ENCODE measurements around the gene GRM7. TPM values are rescaled to one million over a fixed set of nuclear protein-coding genes. Genes with fewer than 3 reads are reported as not detected.
A peak's percentile ranks its signal among the peaks of the same experiment; 100 is the strongest.

Gene GRM7
- total and polyA plus RNA-seq, 4 donors: 0.20 to 1.3 (median 0.80) TPM

DNA sequence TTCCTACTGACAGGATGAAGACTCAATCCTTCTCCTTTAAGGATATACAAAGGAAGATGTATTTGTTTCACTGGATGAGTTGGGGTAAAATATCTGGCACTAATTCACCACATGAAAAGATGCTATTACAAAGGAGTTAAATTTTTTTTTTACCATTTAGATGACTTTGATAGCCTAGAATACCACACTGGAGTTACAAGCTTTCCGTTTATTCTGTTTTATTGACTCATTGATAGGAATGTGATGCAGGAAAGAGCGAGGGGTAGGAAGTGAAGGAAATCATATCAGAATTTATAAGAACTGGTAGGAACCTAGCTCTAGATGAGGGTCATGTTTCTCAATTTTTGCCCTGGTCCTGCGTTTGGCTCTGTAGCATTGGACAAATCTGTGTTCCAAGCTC, 427.2 kb downstream of the GRM7 start:
- no peak overlapping the region for H3K27ac ChIP-seq (ENCODE audit: low read depth in 1 of 2, low read length in 1 of 2)
- WGBS, 2 donors: 73 to 92% methylated on average over 3 of the region's 3 CpGs
- TF ChIP-seq, protein P1, sequence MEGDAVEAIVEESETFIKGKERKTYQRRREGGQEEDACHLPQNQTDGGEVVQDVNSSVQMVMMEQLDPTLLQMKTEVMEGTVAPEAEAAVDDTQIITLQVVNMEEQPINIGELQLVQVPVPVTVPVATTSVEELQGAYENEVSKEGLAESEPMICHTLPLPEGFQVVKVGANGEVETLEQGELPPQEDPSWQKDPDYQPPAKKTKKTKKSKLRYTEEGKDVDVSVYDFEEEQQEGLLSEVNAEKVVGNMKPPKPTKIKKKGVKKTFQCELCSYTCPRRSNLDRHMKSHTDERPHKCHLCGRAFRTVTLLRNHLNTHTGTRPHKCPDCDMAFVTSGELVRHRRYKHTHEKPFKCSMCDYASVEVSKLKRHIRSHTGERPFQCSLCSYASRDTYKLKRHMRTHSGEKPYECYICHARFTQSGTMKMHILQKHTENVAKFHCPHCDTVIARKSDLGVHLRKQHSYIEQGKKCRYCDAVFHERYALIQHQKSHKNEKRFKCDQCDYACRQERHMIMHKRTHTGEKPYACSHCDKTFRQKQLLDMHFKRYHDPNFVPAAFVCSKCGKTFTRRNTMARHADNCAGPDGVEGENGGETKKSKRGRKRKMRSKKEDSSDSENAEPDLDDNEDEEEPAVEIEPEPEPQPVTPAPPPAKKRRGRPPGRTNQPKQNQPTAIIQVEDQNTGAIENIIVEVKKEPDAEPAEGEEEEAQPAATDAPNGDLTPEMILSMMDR (IDR thresholded peaks at IDR 0.05; ENCODE audit: control extremely low read depth, extremely low read depth): no peak
- peaks cover 0 to 10% (median 0%) of the 10 kb centered on the region in 5 donors for H3K4me1 ChIP-seq (ENCODE audit: control insufficient read depth in 5 of 5, insufficient read depth in 5 of 5, low read length in 5 of 5)
- no peak for DNase-seq
- no peak overlapping the region for H3K4me3 ChIP-seq
- no peaks in the 10 kb centered on the region for H3K36me3 ChIP-seq (ENCODE audit: control insufficient read depth in 4 of 4, insufficient read depth in 4 of 4, low read length in 4 of 4)
- no peaks in the 10 kb centered on the region for H3K27me3 ChIP-seq (ENCODE audit: control insufficient read depth in 3 of 3, insufficient read depth in 3 of 3, low read length in 2 of 3)
- H3K9me3 ChIP-seq (ENCODE audit: control insufficient read depth in 4 of 4, insufficient read depth in 3 of 4, low read length in 3 of 4): no peaks in the 10 kb centered on the region
- no peak overlapping the region for H3K9ac ChIP-seq (ENCODE audit: insufficient read depth in 1 of 2, low read length in 2 of 2)
- no peak for ATAC-seq (ENCODE audit: insufficient read depth, low FRiP score)

GRCh38 chr3:7289121-7289520, 428.2 kb downstream of the GRM7 start:
- TF ChIP-seq, protein P1 (IDR thresholded peaks at IDR 0.05; ENCODE audit: control extremely low read depth, extremely low read depth): no peak
- H3K4me3 ChIP-seq: no peak overlapping the region
- no peaks in the 10 kb centered on the region for H3K9me3 ChIP-seq (ENCODE audit: control insufficient read depth in 4 of 4, insufficient read depth in 3 of 4, low read length in 3 of 4)
- H3K27me3 ChIP-seq (ENCODE audit: control insufficient read depth in 3 of 3, insufficient read depth in 3 of 3, low read length in 2 of 3): no peaks in the 10 kb centered on the region
- H3K36me3 ChIP-seq (ENCODE audit: control insufficient read depth in 4 of 4, insufficient read depth in 4 of 4, low read length in 4 of 4): no peaks in the 10 kb centered on the region
- no peak overlapping the region for H3K27ac ChIP-seq (ENCODE audit: low read depth in 1 of 2, low read length in 1 of 2)
- peaks cover 0 to 10% (median 0%) of the 10 kb centered on the region in 5 donors for H3K4me1 ChIP-seq (ENCODE audit: control insufficient read depth in 5 of 5, insufficient read depth in 5 of 5, low read length in 5 of 5)
- ATAC-seq (ENCODE audit: insufficient read depth, low FRiP score) (no peak), DNase-seq (peak in 2 of 3 donors; percentile 40 to 62)
- 75% methylated on average over 1 of the region's 1 CpG for WGBS, 2 donors
- no peak overlapping the region for H3K9ac ChIP-seq (ENCODE audit: insufficient read depth in 1 of 2, low read length in 2 of 2)

DNA sequence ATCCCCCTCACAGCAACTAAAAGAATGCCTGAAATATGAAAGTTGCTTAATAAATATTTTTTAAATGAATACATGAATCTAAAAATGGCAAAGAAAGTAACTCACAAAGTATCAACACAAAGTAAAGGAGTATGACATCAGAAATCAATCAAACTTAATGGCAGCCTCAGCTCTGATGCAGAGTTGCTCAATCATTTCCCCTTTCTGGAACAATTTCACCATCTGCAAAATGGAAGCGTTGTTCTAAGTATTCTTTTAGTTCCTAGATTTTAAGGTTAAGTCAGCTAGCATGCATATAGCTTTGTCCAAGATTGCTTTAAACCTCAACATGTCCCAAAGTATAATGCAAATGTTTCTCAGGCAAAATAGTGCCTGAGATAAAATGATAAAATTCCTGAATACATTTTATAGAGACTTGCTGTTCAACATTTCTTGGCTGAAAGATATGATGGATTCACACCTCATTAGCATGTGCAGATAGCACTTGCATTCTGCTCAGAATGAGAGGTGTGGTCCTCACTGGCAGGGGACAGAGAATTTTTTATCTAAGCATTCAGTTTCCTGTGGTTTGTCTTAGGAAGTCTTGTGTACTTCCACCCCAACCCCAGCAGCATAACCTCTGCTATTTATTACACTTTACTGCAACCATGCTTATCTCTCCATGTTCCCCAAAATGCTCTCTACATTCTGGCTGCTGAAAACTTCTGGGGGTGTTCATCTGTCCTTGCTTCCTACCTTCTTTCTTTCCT, 429.3 kb downstream of the GRM7 start:
- H3K27me3 ChIP-seq (ENCODE audit: control insufficient read depth in 3 of 3, insufficient read depth in 3 of 3, low read length in 2 of 3): no peaks in the 10 kb centered on the region
- H3K36me3 ChIP-seq (ENCODE audit: control insufficient read depth in 4 of 4, insufficient read depth in 4 of 4, low read length in 4 of 4): no peaks in the 10 kb centered on the region
- peak in 2 of 3 donors; percentile 41 to 48 for DNase-seq
- no peak for ATAC-seq (ENCODE audit: insufficient read depth, low FRiP score)
- peaks cover 0 to 10% (median 0%) of the 10 kb centered on the region in 5 donors for H3K4me1 ChIP-seq (ENCODE audit: control insufficient read depth in 5 of 5, insufficient read depth in 5 of 5, low read length in 5 of 5)
- no peaks in the 10 kb centered on the region for H3K9me3 ChIP-seq (ENCODE audit: control insufficient read depth in 4 of 4, insufficient read depth in 3 of 4, low read length in 3 of 4)
- H3K4me3 ChIP-seq: no peak overlapping the region
- WGBS, 2 donors: 25 to 39% methylated on average over 1 of the region's 1 CpG
- H3K27ac ChIP-seq (ENCODE audit: low read depth in 1 of 2, low read length in 1 of 2): no peak overlapping the region
- H3K9ac ChIP-seq (ENCODE audit: insufficient read depth in 1 of 2, low read length in 2 of 2): no peak overlapping the region
- TF ChIP-seq, protein P1 (IDR thresholded peaks at IDR 0.05; ENCODE audit: control extremely low read depth, extremely low read depth): no peak

Data from lung (tissue), 12 donors.